GM18858 (cell line): ENCODE results near the gene PRAMEF25.
"Not testable (repeated sequence)": the region's sequence is repeated elsewhere in the genome, so short reads cannot be mapped to it uniquely, and the experiment has no call there.

Experiments used
- ATAC-seq: cut with Tn5 transposase; IDR thresholded peaks from one replicate; pipeline ENCODE4 v1.9.1; 2021; ENCODE audit not compliant: unreplicated experiment

The PRAMEF25 gene

DNA sequence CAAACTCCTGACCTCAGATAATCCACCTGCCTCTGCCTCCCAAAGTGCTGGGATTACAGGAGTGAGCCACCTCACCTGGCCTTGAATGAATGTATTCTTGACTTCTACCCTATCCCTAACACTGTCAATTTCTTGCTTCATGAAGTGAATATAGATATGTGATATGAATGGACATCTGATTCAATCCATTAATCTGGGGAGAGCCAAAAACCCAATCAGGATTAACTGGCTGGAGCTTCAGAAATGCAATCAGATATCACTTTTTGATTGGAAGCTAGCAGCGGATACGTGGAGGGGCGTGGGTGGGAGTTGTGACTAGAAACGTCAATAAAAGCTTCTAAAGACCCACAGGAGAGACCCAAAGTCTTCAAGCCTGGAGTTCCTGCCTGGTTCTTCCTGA is at the start of gene PRAMEF25:
TSS of gene PRAMEF25 (plus strand) at position 301 of the 400 bp plus-strand sequence. CDS start 2,920 bp downstream, outside the sequence.
- not testable (repeated sequence) for ATAC-seq

DNA sequence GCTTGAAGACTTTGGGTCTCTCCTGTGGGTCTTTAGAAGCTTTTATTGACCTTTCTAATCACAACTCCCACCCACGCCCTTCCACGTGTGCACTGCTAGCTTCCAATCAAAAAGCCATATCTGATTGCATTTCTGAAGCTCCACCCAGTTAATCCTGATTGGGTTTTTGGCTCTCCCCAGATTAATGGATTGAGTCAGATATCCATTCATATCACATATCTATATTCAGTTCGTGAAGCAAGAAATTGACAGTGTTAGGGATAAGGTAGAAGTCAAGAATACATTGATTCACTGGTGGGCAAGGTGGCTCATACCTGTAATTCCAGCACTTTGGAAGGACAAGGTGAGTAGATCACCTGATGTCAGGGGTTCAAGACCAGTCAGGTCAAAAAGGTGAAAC is 14.1 kb upstream of the PRAMEF25 start, which contains the start of gene PRAMEF27:
TSS of gene PRAMEF27 (minus strand) at position 101 of the 400 bp plus-strand sequence. CDS start 2,916 bp downstream, outside the sequence.
- not testable (repeated sequence) for ATAC-seq

DNA sequence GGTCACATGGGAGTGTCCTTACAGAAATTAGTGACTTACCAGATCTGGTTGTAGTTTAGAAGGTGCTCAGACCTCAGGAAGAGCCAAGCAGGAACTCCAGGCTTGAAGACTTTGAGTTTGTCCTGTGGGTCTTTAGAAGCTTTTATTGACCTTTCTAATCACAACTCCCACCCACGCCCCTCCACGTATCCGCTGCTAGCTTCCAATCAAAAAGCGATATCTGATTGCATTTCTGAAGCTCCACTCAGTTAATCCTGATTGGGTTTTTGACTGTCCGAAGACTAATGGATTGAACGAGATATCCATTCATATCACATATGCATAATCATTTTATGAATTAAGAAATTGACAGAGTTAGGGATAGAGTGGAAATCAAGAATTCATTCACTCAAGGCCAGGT is 46.2 kb downstream of the PRAMEF25 start, which contains the start of gene HNRNPCL2:
TSS of gene HNRNPCL2 (minus strand) at position 101 of the 400 bp plus-strand sequence. CDS start 454 bp downstream, outside the sequence.
- ATAC-seq = not testable (repeated sequence)
